ENCODE measurements around the gene GOLGA7B. TPM values are rescaled to one million over a fixed set of nuclear protein-coding genes. Genes with fewer than 3 reads are reported as not detected.

Gene GOLGA7B
- total RNA-seq, 4 donors from 2014 or later: 0.29 to 2.3 (median 0.63) TPM

GRCh38 chr10:97913193-97913592, 63.5 kb downstream of the GOLGA7B start:
- Histone ChIP-seq H3K36me3 (no peaks in the 10 kb centered on the region), H3K27me3 (no peaks in the 10 kb centered on the region), H3K4me1 (peaks cover 8% of the 10 kb centered on the region in 2 donors), H3K9me3 (no peaks in the 10 kb centered on the region), H3K4me3 (no peak overlapping the region), H3K27ac (no peak overlapping the region)
- DNase-seq (no peak), ATAC-seq (no peak)
- TF ChIP-seq, protein P1, sequence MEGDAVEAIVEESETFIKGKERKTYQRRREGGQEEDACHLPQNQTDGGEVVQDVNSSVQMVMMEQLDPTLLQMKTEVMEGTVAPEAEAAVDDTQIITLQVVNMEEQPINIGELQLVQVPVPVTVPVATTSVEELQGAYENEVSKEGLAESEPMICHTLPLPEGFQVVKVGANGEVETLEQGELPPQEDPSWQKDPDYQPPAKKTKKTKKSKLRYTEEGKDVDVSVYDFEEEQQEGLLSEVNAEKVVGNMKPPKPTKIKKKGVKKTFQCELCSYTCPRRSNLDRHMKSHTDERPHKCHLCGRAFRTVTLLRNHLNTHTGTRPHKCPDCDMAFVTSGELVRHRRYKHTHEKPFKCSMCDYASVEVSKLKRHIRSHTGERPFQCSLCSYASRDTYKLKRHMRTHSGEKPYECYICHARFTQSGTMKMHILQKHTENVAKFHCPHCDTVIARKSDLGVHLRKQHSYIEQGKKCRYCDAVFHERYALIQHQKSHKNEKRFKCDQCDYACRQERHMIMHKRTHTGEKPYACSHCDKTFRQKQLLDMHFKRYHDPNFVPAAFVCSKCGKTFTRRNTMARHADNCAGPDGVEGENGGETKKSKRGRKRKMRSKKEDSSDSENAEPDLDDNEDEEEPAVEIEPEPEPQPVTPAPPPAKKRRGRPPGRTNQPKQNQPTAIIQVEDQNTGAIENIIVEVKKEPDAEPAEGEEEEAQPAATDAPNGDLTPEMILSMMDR (IDR thresholded peaks at IDR 0.05 in 4 of 5, conservative IDR thresholded peaks at IDR 0.05 in 1 of 5): no peak
- TF ChIP-seq POLR2A (IDR thresholded peaks at IDR 0.05): no peak
- intact Hi-C loops (cut with DNase I; ENCODE audit: low total_unique reads): no loop called here
- in situ Hi-C loops (cut with MboI; ENCODE audit: low sequenced_read_pairs in 4 of 4): loop anchor here in 2 of 4 donors (10.0 kb wide), 1 partner anchor 132 kb away; no protein-coding TSS in a partner anchor

DNA sequence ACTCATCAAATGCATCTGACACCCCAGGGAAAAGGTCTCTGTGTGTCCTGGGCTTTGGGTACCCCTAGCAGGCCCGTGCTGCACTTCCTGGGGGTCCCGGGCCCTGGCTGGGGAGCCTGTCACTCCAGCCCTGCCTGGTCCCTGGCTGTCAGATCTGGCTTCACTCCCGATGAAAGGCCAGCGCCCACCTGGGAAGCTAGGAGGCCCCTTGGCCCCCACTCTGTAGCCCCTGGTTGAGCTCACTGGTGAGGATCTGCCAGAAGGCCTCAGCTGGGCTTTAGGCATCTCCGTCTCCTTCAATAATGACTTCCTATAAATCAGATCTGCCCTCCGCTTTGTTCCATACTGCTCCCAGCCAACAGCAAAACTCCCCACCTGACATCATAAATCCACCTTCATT, 64.0 kb downstream of the GOLGA7B start:
- Histone ChIP-seq H3K27me3 (no peaks in the 10 kb centered on the region), H3K27ac (no peak overlapping the region), H3K36me3 (no peaks in the 10 kb centered on the region), H3K4me1 (peaks cover 8% of the 10 kb centered on the region in 2 donors), H3K4me3 (no peak overlapping the region), H3K9me3 (no peaks in the 10 kb centered on the region)
- DNase-seq (no peak), ATAC-seq (no peak)
- in situ Hi-C loops (cut with MboI; ENCODE audit: low sequenced_read_pairs in 4 of 4): loop anchor here in 2 of 4 donors (10.0 kb wide), 1 partner anchor 131 kb away; no protein-coding TSS in a partner anchor
- TF ChIP-seq, protein P1 (IDR thresholded peaks at IDR 0.05 in 4 of 5, conservative IDR thresholded peaks at IDR 0.05 in 1 of 5): no peak
- intact Hi-C loops (cut with DNase I; ENCODE audit: low total_unique reads): loop anchor here (1.0 kb wide), 2 partner anchors 128 to 132 kb away; no protein-coding TSS in a partner anchor

- H3K4me1 ChIP-seq: peaks cover 8% of the 10 kb centered on the region in 2 donors
- ATAC-seq (peak; percentile 4 to 5), DNase-seq (no peak)
- no peak for TF ChIP-seq POLR2A (IDR thresholded peaks at IDR 0.05)
- TF ChIP-seq, protein P1 (IDR thresholded peaks at IDR 0.05 in 4 of 5, conservative IDR thresholded peaks at IDR 0.05 in 1 of 5): no peak
- no peak overlapping the region for H3K27ac ChIP-seq
- intact Hi-C loops (cut with DNase I; ENCODE audit: low total_unique reads): loop anchor here (1.0 kb wide), 2 partner anchors 127 to 131 kb away; no protein-coding TSS in a partner anchor
- H3K27me3 ChIP-seq: no peaks in the 10 kb centered on the region
- H3K36me3 ChIP-seq: no peaks in the 10 kb centered on the region
- in situ Hi-C loops (cut with MboI; ENCODE audit: low sequenced_read_pairs in 4 of 4): loop anchor here in 2 of 4 donors (10.0 kb wide), 1 partner anchor 130 kb away; no protein-coding TSS in a partner anchor
- H3K9me3 ChIP-seq: no peaks in the 10 kb centered on the region
- peak overlapping the region in 2 of 4 donors; percentile 22 to 24 for H3K4me3 ChIP-seq
Observed at GRCh38 chr10:97914171-97914836, 64.7 kb downstream of the GOLGA7B start.

DNA sequence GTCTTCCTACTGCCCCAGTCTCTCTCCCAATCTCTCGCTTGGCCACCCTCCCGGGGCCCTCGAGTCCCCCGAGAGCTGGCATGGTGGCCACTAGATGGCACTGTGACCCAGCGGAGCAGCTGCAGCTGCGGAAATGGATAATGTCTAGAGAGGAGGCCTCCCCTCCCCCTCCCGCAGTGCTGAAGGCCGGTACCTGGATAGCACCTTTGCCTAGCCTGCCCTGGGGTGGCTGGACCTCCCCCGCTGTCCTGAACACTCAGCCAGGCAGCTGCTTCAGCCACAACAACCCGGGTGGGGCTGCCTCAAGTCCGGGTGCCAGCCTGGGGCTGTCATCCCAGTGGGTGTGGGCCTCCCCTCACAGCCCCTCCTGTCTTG, 65.2 kb downstream of the GOLGA7B start:
- Histone ChIP-seq H3K36me3 (no peaks in the 10 kb centered on the region), H3K4me3 (peak overlapping the region in 2 of 4 donors; percentile 22 to 24), H3K4me1 (peaks cover 8% of the 10 kb centered on the region in 2 donors), H3K27me3 (no peaks in the 10 kb centered on the region), H3K27ac (no peak overlapping the region), H3K9me3 (no peaks in the 10 kb centered on the region)
- intact Hi-C loops (cut with DNase I; ENCODE audit: low total_unique reads) (loop anchor here (1.0 kb wide), 2 partner anchors 126 to 130 kb away; no protein-coding TSS in a partner anchor), in situ Hi-C loops (cut with MboI; ENCODE audit: low sequenced_read_pairs in 4 of 4) (loop anchor here (5.0 to 10.0 kb wide), 3 partner anchors 127 to 132 kb away; no protein-coding TSS in a partner anchor)
- ATAC-seq (peak; percentile 65 to 91), DNase-seq (peak; percentile 46 to 59)
- TF ChIP-seq, protein P1 (IDR thresholded peaks at IDR 0.05 in 4 of 5, conservative IDR thresholded peaks at IDR 0.05 in 1 of 5): peak; percentile 77 to 93 (median 87)
- no peak for TF ChIP-seq POLR2A (IDR thresholded peaks at IDR 0.05)
